K562 (cell line): ENCODE data around the gene KBTBD3. TPM values are rescaled to one million over a fixed set of nuclear protein-coding genes. Genes with fewer than 3 reads are reported as not detected.

Source experiments
- DIDO1 ChIP-seq: fragments of 450-650 bp; IDR thresholded peaks from 2 replicates; pipeline ENCODE4 v1.6.1; 2016; ENCODE audit warnings: low read depth, missing biosample characterization, missing genetic modification characterization
- E2F8 ChIP-seq: fragments of 450-650 bp; IDR thresholded peaks from 2 replicates; pipeline ENCODE4 v1.7.1; 2018; ENCODE audit warnings: mild to moderate bottlenecking, low read depth; ENCODE audit not compliant: partially characterized antibody
- HMG20B ChIP-seq: fragments of 250-450 bp; sonication (Bioruptor Pico); IDR thresholded peaks from 2 replicates; pipeline ENCODE4 v1.5.0; 2021; ENCODE audit warnings: mild to moderate bottlenecking
- KHSRP ChIP-seq: fragments of 450-650 bp; IDR thresholded peaks from 2 replicates; pipeline ENCODE4 v1.6.1; 2017
- MAX ChIP-seq: sonication (generic); formaldehyde crosslinking; IDR thresholded peaks from 2 replicates; pipeline ENCODE4 v1.9.0; 2022; ENCODE audit warnings: mild to moderate bottlenecking, missing genetic modification reagents
- MCM5 ChIP-seq: fragments of 450-650 bp; IDR thresholded peaks from 2 replicates; pipeline ENCODE4 v1.6.1; 2016; ENCODE audit warnings: low read depth
- MYC ChIP-seq, 2 experiments: fragments of 250-450 bp in 1 of 2; sonication (Bioruptor Pico) in 1 of 2; IDR thresholded peaks; 2 replicates each; pipeline versions ENCODE4 v1.5.1 to v1.6.1; 2012 to 2021; ENCODE audit warnings: low read depth in 2 of 2, borderline replicate concordance in 1 of 2, improper control_type of control experiment in 1 of 2, low read length in 1 of 2, mild to moderate bottlenecking in 1 of 2, moderate library complexity in 1 of 2
- PBX2 ChIP-seq, 2 experiments: IDR thresholded peaks in 1 of 2; conservative IDR thresholded peaks in 1 of 2; 2 replicates each; pipeline ENCODE4 v1.6.1; 2016; ENCODE audit warnings: low read depth in 2 of 2, mild to moderate bottlenecking in 1 of 2, missing compliant biosample characterization in 1 of 2, missing genetic modification characterization in 1 of 2, moderate library complexity in 1 of 2
- STAT5B ChIP-seq: fragments of 250-450 bp; sonication (Bioruptor Pico); IDR thresholded peaks from 2 replicates; pipeline ENCODE4 v1.8.0; 2021; ENCODE audit warnings: mild to moderate bottlenecking, inconsistent platforms
- TAF7 ChIP-seq: fragments of 450-650 bp; IDR thresholded peaks from 2 replicates; pipeline ENCODE4 v1.6.1; 2016; ENCODE audit warnings: missing genetic modification characterization, missing compliant biosample characterization
- THRAP3 ChIP-seq: fragments of 450-650 bp; IDR thresholded peaks from 2 replicates; pipeline ENCODE4 v1.6.1; 2016; ENCODE audit warnings: mild to moderate bottlenecking, inconsistent platforms, borderline replicate concordance
- ZC3H4 ChIP-seq: sonication (generic); formaldehyde crosslinking; IDR thresholded peaks from 2 replicates; pipeline ENCODE4 v1.9.0; 2021; ENCODE audit warnings: missing genetic modification reagents, borderline replicate concordance
- ZNF253 ChIP-seq: fragments of 250-450 bp; sonication (Bioruptor Pico); conservative IDR thresholded peaks from 2 replicates; pipeline ENCODE4 v1.6.1; 2021; ENCODE audit warnings: mild to moderate bottlenecking
- ZNF354B ChIP-seq: fragments of 250-450 bp; sonication (Bioruptor Pico); IDR thresholded peaks from 2 replicates; pipeline ENCODE4 v1.4.0; 2020
- polyA plus RNA-seq, 8 experiments: library from polyadenylated mRNA; depleted of rRNA in 4 of 8; stranded (reverse) in 5 of 8; unstranded in 3 of 8; fragments of >200 nt; fragmentation: Nextera tagmentation in 2 of 8; fragmentation: Illumina TruSeq in 1 of 8; extraction: Ambion mirVana in 2 of 8; extraction: Trizol in 1 of 8; gene quantifications; 2 replicates each; pipeline versions ENCODE4 v1.2.1 to v1.2.3, GENCODE V29; 2011 to 2014; ENCODE audit warnings: inconsistent platforms in 1 of 8, missing spikeins in 1 of 8
- total RNA-seq, 7 experiments: library from RNA; depleted of rRNA in 6 of 7; stranded (reverse); fragments of >200 nt in 6 of 7; fragmentation: Illumina TruSeq in 2 of 7; extraction: Trizol in 2 of 7; gene quantifications; 2 replicates each; pipeline versions ENCODE4 v1.2.1 to v1.2.3, GENCODE V29; 2011 to 2021; ENCODE audit warnings: low replicate concordance in 1 of 7

KBTBD3 gene
- total and polyA plus RNA-seq, 9 of the 15 experiments (the other 6 are each of a cell fraction or from before 2014, with no cell fraction given) = 4.2 to 31.2 (median 6.4) TPM

- TF ChIP-seq PBX2 (CRISPR knock-in tag; IDR thresholded peaks at IDR 0.05; ENCODE audit: low read depth) (no peak), PBX2 (tag; conservative IDR thresholded peaks at IDR 0.05; ENCODE audit: low read depth) (no peak), ZC3H4 (CRISPR knock-in tag) (no peak), ZNF253 (CRISPR knock-in tag) (no peak), DIDO1 (tag) (no peak), ZNF354B (CRISPR knock-in tag) (no peak), MYC (IDR thresholded peaks at IDR 0.05; ENCODE audit: low read depth, low read length) (no peak), MYC (CRISPR knock-in tag; IDR thresholded peaks at IDR 0.05; ENCODE audit: borderline replicate concordance, low read depth) (no peak), KHSRP (no peak), THRAP3 (no peak), MCM5 (no peak), STAT5B (no peak), HMG20B (CRISPR knock-in tag) (no peak), TAF7 (tag) (no peak), MAX (CRISPR knock-in tag) (no peak), E2F8 (no peak)
Measured at GRCh38 chr11:106092446-106092845, 15.3 kb upstream of the KBTBD3 start (continued).
